HFF-Myc (cell line): ENCODE results near the gene UBR1.
"Not testable (repeated sequence)": the region's sequence is repeated elsewhere in the genome, so short reads cannot be mapped to it uniquely, and the experiment has no call there.

Experiments
- DNase-seq: peaks from one replicate; pipeline ENCODE4 v3.0.0-alpha.2; 2011; ENCODE audit warnings: low read depth; ENCODE audit errors: extremely low read depth
- H3K4me3 ChIP-seq: replicated peaks from 2 replicates; pipeline ENCODE4 v1.5.1; 2011; ENCODE audit warnings: low read depth, mild to moderate bottlenecking, control low read depth, low read length
- CTCF ChIP-seq: IDR thresholded peaks from 2 replicates; pipeline ENCODE4 v1.5.1; 2012; ENCODE audit warnings: mild to moderate bottlenecking, low read depth, low read length, control low read depth; ENCODE audit errors: missing control alignments

The UBR1 gene

GRCh38 chr15:42974202-42974862, 131.5 kb downstream of the UBR1 start:
- no peak for TF ChIP-seq CTCF
- H3K4me3 ChIP-seq = no peak overlapping the region

GRCh38 chr15:42973114-42973513, 132.7 kb downstream of the UBR1 start:
- TF ChIP-seq CTCF = no peak

More at GRCh38 chr15:42974202-42974862, 131.5 kb downstream of the UBR1 start:
- no peak for DNase-seq

GRCh38 chr15:42971830-42972229, 134.0 kb downstream of the UBR1 start:
- TF ChIP-seq CTCF = no peak
- DNase-seq = no peak
- H3K4me3 ChIP-seq = no peak overlapping the region

More at GRCh38 chr15:42973114-42973513, 132.7 kb downstream of the UBR1 start:
- DNase-seq = no peak
- no peak overlapping the region for H3K4me3 ChIP-seq

GRCh38 chr15:42964476-42964875, 141.4 kb downstream of the UBR1 start:
- no peak for TF ChIP-seq CTCF
- DNase-seq = no peak
- H3K4me3 ChIP-seq = no peak overlapping the region

GRCh38 chr15:42955518-42955917, 150.3 kb downstream of the UBR1 start:
- DNase-seq = no peak
- no peak for TF ChIP-seq CTCF
- no peak overlapping the region for H3K4me3 ChIP-seq

- TF ChIP-seq CTCF = no peak
- no peak for DNase-seq
- H3K4me3 ChIP-seq = no peak overlapping the region
Measured at GRCh38 chr15:42954291-42954690, 151.5 kb downstream of the UBR1 start.

GRCh38 chr15:42948898-42949297, 156.9 kb downstream of the UBR1 start:
- not testable (repeated sequence) for H3K4me3 ChIP-seq, DNase-seq
